Activated effector memory CD4-positive, alpha-beta T cell treated with anti-CD3 and anti-CD28 coated beads, Interleukin-2, amount 50 U/mL, for 16 hours (primary cell): ENCODE measurements around the gene CDK6.

Source experiments
- DNase-seq: peaks from one replicate; pipeline ENCODE4 v3.0.0-alpha.2; 2020

The CDK6 gene

GRCh38 chr7:92788559-92789183 lies 47.7 kb downstream of the CDK6 start:
- no peak for DNase-seq

GRCh38 chr7:92785923-92786322 lies 50.5 kb downstream of the CDK6 start:
- no peak for DNase-seq

GRCh38 chr7:92784935-92785334 lies 51.4 kb downstream of the CDK6 start:
- DNase-seq = no peak

- no peak for DNase-seq
These were observed 52.8 kb downstream of the CDK6 start for GRCh38 chr7:92783260-92784201.

GRCh38 chr7:92782855-92783254 lies 53.5 kb downstream of the CDK6 start:
- DNase-seq = no peak

- DNase-seq = no peak
These were observed 54.1 kb downstream of the CDK6 start for GRCh38 chr7:92782236-92782635.

GRCh38 chr7:92781117-92781720 lies 55.2 kb downstream of the CDK6 start:
- DNase-seq = no peak

GRCh38 chr7:92778972-92779371 lies 57.4 kb downstream of the CDK6 start:
- no peak for DNase-seq

- no peak for DNase-seq
These were observed 58.4 kb downstream of the CDK6 start for GRCh38 chr7:92777993-92778392.

GRCh38 chr7:92773808-92774207 lies 62.6 kb downstream of the CDK6 start:
- DNase-seq = no peak

GRCh38 chr7:92769844-92770243 lies 66.5 kb downstream of the CDK6 start:
- no peak for DNase-seq

GRCh38 chr7:92769394-92769699 lies 67.0 kb downstream of the CDK6 start:
- no peak for DNase-seq

- DNase-seq = no peak
These were observed 67.6 kb downstream of the CDK6 start for GRCh38 chr7:92768501-92769393.

- no peak for DNase-seq
These were observed 68.9 kb downstream of the CDK6 start for GRCh38 chr7:92767437-92767836.

GRCh38 chr7:92766461-92767003 lies 69.8 kb downstream of the CDK6 start:
- DNase-seq = no peak

GRCh38 chr7:92765725-92766124 lies 70.6 kb downstream of the CDK6 start:
- no peak for DNase-seq

GRCh38 chr7:92763636-92764423 lies 72.5 kb downstream of the CDK6 start:
- no peak for DNase-seq

GRCh38 chr7:92762851-92763250 lies 73.5 kb downstream of the CDK6 start:
- DNase-seq = no peak

- DNase-seq = no peak
These were observed 74.8 kb downstream of the CDK6 start for GRCh38 chr7:92761391-92762097.

GRCh38 chr7:92758796-92759431 lies 77.5 kb downstream of the CDK6 start:
- DNase-seq = no peak
